Cerebellar nuclear complex (tissue), 1 donor: ENCODE results near the gene MRPS14.
"Not testable (repeated sequence)": the region's sequence is repeated elsewhere in the genome, so short reads cannot be mapped to it uniquely, and the experiment has no call there.

Experiments used
- DNase-seq, 2 experiments: peaks; one replicate each; lab custom pipeline; 2025; lab: John Stamatoyannopoulos, UW

The MRPS14 gene

DNA sequence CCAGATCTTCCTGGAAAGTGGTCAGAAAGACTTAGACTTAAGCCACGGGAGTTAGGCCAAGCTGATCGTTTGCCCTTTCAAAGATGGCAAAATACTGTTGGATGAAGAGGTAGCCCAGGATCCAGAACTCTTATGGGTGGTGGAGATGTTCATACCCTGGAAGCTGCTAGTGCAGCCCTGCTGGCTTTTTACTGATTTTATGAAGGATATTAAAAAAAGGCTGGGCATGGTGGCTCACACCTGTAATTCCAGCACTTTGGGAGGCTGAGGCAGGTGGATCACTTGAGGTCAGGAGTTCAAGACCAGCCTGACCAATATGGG lies 657 bp upstream of the MRPS14 start:
- DNase-seq: not testable (repeated sequence)

DNA sequence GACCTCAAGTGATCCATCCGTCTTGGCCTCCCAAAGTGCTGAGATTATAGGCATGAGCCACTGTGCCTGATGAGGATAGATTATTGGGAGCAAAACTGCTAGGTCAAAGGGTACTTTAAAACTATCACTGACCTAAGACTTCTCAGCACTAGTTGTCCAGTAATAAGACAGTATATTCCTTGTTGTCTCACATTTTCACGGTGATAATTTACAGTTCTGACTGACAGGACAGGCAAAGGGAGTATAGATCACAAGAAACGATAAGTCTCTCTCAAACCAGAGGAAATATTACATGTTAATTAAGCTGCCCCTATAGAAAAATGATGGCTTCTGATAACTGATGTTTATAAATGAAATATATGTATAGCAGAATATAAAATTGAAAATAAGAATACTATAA lies 3.7 kb downstream of the MRPS14 start:
- DNase-seq: no peak

- DNase-seq: no peak
These were observed 8.0 kb downstream of the MRPS14 start for GRCh38 chr1:175015243-175015642.

GRCh38 chr1:175013445-175013844 lies 9.8 kb downstream of the MRPS14 start:
- DNase-seq: no peak

DNA sequence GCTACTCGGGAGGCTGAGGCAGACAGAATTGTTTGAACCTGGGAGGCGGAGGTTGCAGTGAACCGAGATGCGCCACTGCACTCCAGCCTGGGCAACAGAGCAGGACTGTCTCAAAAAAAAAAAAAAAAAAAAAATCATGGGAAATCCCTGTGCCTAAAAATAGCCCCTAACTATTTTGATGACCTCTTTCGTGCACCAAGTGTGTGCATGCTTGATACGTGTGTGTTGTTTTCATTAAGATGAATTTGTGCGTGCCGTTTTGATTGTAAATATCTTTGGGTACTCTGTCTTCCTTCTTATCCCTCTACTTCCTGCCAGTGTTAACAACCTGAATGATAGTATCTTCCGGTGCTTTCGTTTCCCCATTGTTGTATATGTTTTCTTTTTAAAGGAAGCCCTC lies 13.7 kb downstream of the MRPS14 start:
- DNase-seq: no peak

GRCh38 chr1:175005085-175005783 lies 18.0 kb downstream of the MRPS14 start:
- DNase-seq: no peak

- DNase-seq: no peak
These were observed 19.7 kb downstream of the MRPS14 start for GRCh38 chr1:175003521-175003920.

DNA sequence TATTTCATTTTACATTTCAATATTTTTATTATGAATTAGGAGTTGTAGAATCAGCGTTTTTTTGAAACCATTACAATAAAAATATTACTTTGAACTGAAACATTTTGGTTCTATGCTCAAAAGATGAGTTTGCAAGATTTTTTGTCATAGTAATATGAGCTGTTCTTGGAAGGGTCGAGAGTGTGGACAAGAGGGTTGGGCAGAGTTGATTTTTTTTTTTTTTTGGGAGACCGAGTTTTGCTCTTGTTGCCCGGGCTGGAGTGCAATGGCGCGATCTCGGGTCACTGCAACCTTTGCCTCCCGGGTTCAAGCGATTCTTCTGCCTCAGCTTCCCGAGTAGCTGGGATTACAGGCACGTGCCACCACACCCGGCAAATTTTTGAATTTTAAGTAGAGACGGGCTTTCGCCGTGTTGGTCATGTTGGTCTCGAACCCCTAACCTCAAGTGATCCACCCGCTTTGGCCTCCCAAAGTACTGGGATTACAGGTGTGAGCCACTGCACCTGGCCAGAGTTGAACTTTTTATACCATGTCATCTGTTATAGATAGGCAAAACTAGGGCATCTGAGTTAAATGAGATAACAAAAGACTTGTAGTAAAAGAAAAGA lies 20.2 kb downstream of the MRPS14 start:
- no peak for DNase-seq

- no peak for DNase-seq
These were observed 22.5 kb downstream of the MRPS14 start for GRCh38 chr1:175000697-175001187.

DNA sequence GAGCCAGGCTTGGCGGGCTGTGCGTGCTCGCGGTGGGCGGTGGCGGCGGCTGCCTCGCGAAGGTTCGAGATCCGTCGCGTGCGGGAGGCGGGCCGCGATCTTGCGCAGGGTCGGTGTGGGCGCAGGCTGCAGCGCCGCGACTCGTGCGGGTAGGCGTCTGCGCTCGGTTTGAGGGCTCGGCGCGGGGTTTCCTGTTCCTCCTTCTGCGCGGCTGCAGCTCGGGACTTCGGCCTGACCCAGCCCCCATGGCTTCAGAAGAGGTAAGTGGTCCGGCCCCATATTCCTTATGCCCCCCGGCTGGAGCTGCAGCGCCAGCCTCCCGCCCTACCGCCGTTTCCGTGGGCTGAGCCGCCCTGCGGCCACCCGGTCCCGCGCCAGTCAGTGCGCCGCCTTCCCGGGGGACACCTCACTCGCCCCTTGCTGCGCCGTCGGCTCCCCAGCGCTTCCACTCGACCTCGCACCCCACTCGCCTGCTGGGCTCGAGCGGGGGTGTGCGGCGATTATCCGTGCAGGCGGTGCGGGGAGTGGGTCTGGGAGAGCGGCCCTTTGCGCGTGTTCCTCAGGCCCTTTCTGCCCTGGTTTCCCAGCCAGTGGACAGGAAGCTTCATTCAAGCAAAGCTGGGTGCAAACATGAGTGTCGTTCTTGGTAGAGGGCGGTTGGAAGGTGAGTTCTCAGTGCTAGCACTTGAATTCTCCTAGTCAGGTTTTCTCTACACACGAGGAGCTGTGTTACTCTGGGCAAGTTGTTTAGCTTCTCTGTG lies 23.1 kb downstream of the MRPS14 start, which contains the start of gene CACYBP:
CACYBP (plus strand) TSS at position 12 of the 761 bp plus-strand sequence; CDS start at position 246, 234 bp downstream.
- DNase-seq: no peak

DNA sequence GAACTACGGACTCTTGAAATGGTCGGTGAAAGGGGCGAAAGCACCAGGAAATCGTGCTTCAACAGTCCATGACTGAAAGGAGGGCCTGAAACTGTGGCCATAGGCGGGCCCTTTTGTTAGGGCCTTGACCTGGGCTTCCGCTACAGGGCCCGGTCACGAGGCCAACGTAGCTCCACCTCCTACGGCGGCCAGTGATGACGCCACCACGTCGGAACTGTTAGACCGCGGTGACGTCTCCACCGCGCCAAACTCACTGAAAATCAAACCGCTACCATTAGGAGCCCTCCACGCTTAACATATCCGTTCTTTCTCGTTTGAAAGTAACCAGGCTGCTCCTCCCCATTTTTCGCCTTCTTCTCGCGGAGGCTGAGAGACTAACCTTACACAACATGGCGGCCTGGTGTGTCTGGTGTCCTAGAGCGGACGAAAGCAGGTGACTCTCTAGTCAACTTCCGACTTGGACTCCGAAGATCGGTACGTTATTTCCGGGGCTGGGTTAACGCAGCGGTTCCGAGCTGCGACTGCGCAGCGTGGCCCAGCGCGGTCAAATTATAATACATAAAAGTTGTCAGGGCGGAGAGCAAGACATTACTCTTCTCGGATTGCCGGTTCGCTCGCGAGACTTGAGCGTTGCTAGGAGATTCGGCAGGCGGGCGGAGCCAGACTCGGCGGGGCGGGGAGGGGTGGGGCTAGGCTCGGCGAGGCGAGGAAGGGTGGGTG lies 23.8 kb downstream of the MRPS14 start:
- DNase-seq: peak; percentile 93 to 97

GRCh38 chr1:174998569-174999215 lies 24.5 kb downstream of the MRPS14 start:
- peak in 1 of 2 experiments; percentile 37 for DNase-seq

DNA sequence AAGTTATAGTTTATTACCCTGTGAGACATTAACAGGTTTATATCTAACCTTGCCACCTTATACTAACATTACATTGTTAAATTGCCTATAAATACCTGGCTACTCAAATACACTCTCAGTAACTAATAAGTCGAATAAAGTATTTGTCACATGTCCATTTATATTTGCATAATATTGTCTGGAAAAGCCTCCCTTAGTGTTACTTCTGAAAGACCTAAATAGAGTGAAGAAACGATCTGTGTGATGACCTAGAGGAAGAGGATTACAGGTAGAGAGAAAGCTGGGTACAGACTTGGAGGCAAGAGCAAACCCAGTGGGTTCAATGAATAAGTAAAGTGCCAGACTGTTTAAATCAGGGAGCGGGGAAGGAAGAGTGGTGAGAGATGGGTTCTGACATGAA lies 26.2 kb downstream of the MRPS14 start:
- no peak for DNase-seq

GRCh38 chr1:174996476-174996875 lies 26.7 kb downstream of the MRPS14 start:
- no peak for DNase-seq

GRCh38 chr1:174995916-174996315 lies 27.3 kb downstream of the MRPS14 start:
- no peak for DNase-seq

- no peak for DNase-seq
These were observed 28.1 kb downstream of the MRPS14 start for GRCh38 chr1:174995121-174995520.

- DNase-seq: no peak
These were observed 31.8 kb downstream of the MRPS14 start for GRCh38 chr1:174991473-174991872.

GRCh38 chr1:174990382-174990999 lies 32.7 kb downstream of the MRPS14 start:
- DNase-seq: no peak

DNA sequence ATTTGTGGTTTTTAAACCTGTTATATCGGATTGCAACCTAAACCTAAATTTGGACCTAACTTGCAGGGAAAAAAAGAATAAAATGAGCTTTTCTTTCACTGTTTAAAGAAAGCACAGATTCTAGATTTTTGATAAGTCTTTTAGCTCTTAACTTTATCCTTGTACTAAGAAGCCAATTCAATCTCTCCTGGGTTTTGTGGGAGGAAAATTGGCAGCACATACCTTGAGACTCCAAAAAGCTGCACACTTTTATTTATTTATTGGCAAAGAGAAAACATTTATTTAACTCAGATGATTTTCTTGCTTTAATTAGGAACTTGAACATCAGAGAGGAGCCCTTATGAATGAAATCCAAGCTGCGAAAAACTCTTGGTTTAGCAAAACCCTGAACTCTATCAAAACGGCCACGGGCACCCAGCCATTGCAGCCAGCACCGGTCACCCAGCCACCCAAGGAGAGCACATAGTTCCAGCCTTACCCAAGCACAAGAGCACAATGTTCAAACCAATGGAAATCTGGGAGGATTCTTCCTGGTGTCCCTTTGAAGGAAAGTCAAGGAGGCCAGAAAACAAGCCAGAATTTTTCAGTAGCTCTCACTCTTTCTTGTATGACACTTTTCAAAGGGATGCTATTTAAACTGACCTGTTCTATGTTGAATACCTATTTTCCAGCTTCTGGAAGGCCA lies 33.5 kb downstream of the MRPS14 start:
- no peak for DNase-seq

DNA sequence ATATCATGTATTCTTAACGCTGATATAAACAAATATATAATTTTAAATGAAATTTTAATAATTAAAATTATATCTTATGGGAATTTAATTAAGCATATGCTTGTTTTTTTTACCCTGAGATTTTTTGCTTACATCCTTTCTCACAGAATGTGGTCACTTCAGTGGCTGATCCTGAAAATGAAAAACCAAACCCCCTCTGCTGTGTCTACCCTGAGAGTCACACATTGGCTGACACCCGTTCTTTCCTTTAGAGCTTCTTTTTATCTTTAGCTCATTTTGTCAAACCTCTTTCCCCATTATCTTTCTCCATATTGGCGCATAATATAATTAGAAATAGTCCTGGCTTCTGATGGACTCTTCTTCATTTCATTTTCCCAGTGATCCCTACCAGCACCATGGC lies 34.2 kb downstream of the MRPS14 start:
- DNase-seq: no peak

- no peak for DNase-seq
These were observed 34.7 kb downstream of the MRPS14 start for GRCh38 chr1:174988539-174988938.
